IPS-11a (cell line): ENCODE results near the gene PDE4D.

Source experiments
- H3K4me3 ChIP-seq: one replicate; pipeline ENCODE4 v1.5.1; 2013; ENCODE audit warnings: low read depth, low read length, control low read depth

Gene PDE4D

GRCh38 chr5:59100875-59101274, 792.7 kb downstream of the PDE4D start:
- H3K4me3 ChIP-seq, result no peak overlapping the region

DNA sequence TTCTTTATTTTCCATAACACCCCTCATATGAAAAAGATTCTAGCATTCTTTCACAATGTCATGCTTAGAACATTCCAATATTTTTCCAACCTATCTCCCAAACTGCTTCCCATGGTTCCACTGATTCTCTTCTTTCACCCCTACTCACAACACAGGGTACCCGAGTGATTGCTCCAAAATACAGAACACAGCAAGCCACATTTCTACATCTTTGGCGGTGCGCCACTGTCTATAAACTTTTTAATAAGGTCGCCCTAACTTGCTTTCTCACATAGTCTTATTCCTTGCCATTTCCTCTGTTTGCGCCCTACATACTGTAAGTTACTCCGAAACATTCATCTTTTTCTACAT, 793.6 kb downstream of the PDE4D start:
- H3K4me3 ChIP-seq, result no peak overlapping the region

GRCh38 chr5:59099270-59099994, 794.1 kb downstream of the PDE4D start:
- H3K4me3 ChIP-seq, result no peak overlapping the region

DNA sequence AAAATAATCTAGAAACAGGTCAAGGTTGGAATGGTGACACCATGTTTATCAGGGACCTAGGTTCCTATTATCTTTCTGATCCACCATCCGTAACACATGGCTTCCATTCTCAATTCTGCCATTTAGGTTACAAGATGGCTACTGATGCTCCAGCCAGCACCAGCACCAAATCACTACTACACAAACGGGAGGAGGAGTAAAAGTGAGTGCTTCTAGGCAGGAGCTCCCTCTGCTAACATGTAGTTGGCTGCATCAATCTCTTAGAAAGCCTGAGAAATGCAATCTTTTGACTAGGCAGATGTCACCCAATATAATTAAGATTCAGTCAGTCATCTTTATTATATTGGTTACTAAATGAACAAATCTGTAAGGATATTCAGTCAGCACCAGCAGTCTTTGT, 794.8 kb downstream of the PDE4D start:
- no peak overlapping the region for H3K4me3 ChIP-seq

GRCh38 chr5:59097712-59098111, 795.8 kb downstream of the PDE4D start:
- H3K4me3 ChIP-seq, result no peak overlapping the region

DNA sequence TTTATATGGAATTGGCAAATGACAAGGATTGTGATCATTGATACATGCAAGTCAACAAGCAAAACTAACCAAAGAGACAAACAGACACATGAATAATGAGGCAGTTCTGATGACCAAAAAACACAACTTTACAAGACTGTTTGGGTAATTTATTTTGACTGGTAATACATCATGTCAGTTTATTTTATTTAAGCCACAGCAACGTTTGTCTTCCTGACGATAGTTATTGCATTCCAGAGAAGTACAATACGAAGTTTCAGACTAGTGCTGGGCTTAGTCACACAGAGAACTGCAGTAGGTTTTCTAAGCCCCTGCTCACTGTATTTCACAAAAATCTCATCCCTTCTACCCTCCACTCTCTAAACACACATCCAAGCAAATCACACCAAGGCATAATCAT, 796.4 kb downstream of the PDE4D start:
- no peak overlapping the region for H3K4me3 ChIP-seq

DNA sequence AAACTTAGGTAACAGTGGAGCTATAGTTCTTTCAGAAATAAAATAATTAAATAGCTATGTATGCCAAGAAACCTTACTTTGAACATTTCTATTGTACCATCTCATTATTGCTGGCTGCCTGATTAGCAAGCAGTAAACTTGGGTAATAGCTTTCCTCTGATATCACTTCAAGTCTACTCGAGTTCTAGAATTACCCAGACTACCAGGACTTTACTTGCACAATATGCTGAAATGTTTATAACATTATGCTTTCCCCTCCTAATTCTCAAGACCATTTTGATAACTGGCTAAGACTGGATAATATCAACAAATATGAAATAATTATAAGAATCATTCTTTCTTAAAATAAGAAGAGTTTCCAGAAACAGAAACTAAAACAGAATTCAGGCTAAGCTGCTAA, 798.0 kb downstream of the PDE4D start:
- H3K4me3 ChIP-seq, result no peak overlapping the region

GRCh38 chr5:59094864-59095263, 798.7 kb downstream of the PDE4D start:
- H3K4me3 ChIP-seq, result no peak overlapping the region

- no peak overlapping the region for H3K4me3 ChIP-seq
These were observed 800.2 kb downstream of the PDE4D start for GRCh38 chr5:59093329-59093728.

- no peak overlapping the region for H3K4me3 ChIP-seq
These were observed 800.8 kb downstream of the PDE4D start for GRCh38 chr5:59092758-59093157.

DNA sequence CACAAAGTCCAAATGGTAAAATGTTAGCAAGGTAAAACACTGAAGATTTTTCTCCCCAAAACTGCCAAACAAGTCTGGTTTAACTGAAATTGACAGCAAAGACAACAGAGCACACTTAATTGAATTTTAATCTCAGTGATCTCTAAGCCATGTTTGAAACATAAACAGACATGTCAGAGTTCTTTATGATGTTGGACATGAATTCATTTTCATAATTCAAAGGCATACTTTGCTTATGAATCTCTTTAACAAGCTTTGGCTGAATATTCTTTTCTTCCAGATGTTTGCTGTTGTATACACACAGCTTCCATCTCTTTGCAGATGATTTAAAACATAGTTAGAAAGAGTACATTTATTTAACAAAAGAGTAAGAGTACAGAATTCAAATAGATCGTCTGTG, 801.6 kb downstream of the PDE4D start:
- no peak overlapping the region for H3K4me3 ChIP-seq

- no peak overlapping the region for H3K4me3 ChIP-seq
These were observed 803.2 kb downstream of the PDE4D start for GRCh38 chr5:59090323-59090722.

GRCh38 chr5:59089767-59090166, 803.8 kb downstream of the PDE4D start:
- H3K4me3 ChIP-seq, result no peak overlapping the region

GRCh38 chr5:59088546-59088945, 805.0 kb downstream of the PDE4D start:
- no peak overlapping the region for H3K4me3 ChIP-seq

- no peak overlapping the region for H3K4me3 ChIP-seq
These were observed 807.5 kb downstream of the PDE4D start for GRCh38 chr5:59086024-59086423.

- no peak overlapping the region for H3K4me3 ChIP-seq
These were observed 811.8 kb downstream of the PDE4D start for GRCh38 chr5:59081693-59082092.

- H3K4me3 ChIP-seq, result no peak overlapping the region
These were observed 813.6 kb downstream of the PDE4D start for GRCh38 chr5:59079622-59080620.

DNA sequence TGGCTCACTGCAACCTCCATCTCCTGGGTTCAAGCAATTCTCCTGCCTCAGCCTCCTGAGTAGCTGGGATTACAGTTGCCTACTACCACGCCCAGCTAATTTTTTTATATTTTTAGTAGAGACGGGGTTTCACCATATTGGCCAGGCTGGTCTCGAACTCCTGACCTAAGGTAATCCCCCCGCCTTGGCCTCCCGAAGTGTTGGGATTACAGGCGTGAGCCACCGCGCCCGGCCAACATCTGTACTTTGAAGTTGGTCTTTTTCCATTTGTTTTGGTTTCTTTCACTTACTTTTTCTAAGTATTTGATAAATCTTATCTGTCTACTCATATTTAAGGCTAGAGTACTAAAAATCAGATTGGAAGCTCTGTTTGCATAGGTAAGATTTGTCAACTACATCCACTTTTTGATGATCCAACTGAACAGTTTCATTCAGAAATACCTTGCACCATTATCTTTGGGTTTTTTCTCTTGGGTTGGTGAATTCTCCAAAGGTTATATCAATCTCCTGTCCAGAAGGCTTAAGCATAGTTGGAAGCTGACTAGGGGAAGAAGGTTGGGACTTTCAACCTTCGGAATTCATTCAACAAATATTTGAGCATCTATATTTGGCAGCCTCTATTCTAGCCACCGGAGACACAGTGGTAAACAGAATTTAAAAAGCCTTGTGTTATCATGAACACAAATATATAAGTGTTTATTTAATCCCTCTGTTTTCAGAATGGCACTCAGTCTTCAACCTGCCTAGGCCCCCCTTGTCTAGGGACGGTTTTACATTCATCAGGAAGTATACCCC, 821.6 kb downstream of the PDE4D start:
- H3K4me3 ChIP-seq, result no peak overlapping the region

DNA sequence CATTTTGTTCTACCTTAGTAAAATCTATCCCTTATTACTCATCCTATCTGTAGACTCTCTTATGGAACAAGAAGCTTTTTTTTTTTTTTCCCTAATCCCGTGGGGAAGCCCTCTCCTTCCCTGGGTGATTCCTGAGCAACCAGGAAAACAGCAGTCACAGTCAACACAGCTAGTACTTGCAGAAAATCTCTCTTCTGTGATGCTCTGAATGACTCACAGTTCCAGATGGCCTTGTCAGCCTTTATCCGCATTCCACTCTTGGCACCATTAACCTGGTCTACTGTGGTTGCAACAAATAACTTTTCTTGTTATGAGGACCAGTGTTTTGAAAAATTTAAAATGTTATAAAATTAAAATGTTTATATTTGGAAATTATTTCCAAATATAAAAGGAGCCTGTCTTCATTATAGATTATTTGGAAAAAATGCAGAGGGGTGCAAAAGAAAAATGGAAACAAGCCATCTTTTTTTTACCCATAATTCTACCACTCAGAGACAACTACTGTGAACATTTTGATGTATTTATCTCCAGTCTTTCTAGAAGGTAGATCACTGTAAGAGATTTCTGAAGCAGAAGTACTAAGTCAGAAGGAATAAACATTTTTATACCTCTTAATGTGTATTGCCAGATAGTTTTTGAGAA, 824.0 kb downstream of the PDE4D start:
- no peak overlapping the region for H3K4me3 ChIP-seq

GRCh38 chr5:59067956-59068656, 825.4 kb downstream of the PDE4D start:
- H3K4me3 ChIP-seq, result no peak overlapping the region
